ENCODE results near the gene UBTF. TPM values are rescaled to one million over a fixed set of nuclear protein-coding genes. Genes with fewer than 3 reads are reported as not detected.

Gene UBTF
- total RNA-seq, 4 donors from 2014 or later = 38.9 to 57.4 (median 51.0) TPM

DNA sequence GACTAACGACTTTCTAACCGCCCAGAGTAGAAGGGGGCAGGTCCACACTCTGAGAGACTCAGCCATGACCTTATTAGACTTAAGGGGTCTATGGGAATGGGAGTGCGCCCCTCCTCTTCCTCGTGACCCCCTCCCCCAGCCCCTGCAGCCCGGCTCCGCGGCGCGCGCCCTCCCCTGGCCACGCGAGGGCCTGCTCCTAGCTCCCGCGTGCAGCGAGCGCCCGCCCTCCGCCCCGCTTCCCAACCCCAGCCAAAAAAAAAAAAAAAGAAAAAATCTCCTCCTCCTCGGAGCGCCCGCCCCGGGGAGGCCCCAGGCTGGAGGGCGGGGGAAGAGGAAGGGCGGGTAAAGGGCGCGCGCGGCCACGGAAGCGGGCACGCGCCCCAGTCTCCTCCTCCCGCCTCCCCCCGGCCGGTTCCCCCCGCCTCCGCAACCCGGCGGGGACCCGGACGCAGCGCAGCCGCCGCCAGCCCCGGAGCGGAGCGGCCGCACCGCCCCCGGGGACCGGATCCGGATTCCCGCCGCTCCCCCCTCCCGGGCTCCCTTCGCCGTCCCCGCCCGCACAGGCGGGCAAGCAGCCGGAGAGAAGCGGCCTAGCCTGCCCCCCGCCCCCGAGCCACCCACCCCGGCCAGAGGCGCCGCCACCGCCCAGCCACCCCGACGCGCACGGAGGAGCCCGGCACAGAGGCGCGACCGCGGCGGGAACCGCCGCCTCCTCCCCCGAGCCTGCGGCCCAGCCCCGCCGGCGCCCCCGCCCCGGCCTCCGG lies 949 bp downstream of the UBTF start:
- intact Hi-C loops (cut with DNase I) = no loop called here
- peak; percentile 27 for DNase-seq
- Histone ChIP-seq H3K27me3 (no peaks in the 10 kb centered on the region), H3K4me1 (peaks cover 28 to 49% (median 28%) of the 10 kb centered on the region in 3 donors), H3K27ac (peak overlapping the region; percentile 97 to 100 (median 99)), H3K9me3 (no peaks in the 10 kb centered on the region), H3K36me3 (peaks cover 20 to 42% (median 27%) of the 10 kb centered on the region in 3 donors), H3K4me3 (peak overlapping the region; percentile 92 to 99 (median 99))
- WGBS, 2 donors = 0% methylated on average over 5 to 9 of the region's 89 CpGs
- TF ChIP-seq, protein P1, sequence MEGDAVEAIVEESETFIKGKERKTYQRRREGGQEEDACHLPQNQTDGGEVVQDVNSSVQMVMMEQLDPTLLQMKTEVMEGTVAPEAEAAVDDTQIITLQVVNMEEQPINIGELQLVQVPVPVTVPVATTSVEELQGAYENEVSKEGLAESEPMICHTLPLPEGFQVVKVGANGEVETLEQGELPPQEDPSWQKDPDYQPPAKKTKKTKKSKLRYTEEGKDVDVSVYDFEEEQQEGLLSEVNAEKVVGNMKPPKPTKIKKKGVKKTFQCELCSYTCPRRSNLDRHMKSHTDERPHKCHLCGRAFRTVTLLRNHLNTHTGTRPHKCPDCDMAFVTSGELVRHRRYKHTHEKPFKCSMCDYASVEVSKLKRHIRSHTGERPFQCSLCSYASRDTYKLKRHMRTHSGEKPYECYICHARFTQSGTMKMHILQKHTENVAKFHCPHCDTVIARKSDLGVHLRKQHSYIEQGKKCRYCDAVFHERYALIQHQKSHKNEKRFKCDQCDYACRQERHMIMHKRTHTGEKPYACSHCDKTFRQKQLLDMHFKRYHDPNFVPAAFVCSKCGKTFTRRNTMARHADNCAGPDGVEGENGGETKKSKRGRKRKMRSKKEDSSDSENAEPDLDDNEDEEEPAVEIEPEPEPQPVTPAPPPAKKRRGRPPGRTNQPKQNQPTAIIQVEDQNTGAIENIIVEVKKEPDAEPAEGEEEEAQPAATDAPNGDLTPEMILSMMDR (IDR thresholded peaks at IDR 0.05) = peak; percentile 29 to 65 (median 52)
- peak in 2 of 4 donors; percentile 36 to 77 for TF ChIP-seq POLR2A (IDR thresholded peaks at IDR 0.05)

DNA sequence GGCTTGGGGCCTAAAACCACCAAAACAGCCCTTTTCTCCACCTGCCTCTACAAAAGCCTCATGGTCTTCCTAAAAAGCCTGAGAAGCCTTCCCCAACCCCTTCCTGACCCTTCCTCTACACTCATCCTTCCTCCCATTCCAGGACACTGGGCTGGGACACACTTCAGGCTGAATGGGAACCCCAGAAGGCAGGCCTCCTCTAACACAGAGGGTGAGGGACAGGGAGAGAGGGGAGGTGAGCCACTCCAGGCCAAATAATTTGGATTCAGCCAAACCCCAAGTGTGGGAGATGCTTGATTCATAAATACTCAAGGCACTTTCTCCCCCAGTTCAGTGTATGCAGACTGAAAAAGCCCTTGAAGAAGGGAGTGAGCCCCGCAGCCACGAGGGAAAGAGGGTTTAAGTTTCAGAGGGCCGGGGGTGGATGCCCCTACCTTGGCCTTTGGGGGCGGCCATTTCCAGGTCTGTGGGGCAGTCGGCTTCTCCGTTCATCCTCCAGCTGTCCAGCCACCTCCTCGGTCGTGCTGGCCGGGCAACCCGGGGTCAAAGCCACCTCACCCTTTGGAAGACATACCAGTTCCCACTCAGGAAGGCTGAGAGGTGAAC lies 1.6 kb downstream of the UBTF start:
- H3K36me3 ChIP-seq = peaks cover 26 to 49% (median 27%) of the 10 kb centered on the region in 3 donors
- intact Hi-C loops (cut with DNase I) = no loop called here
- DNase-seq = no peak
- no peaks in the 10 kb centered on the region for H3K27me3 ChIP-seq
- TF ChIP-seq, protein P1 (IDR thresholded peaks at IDR 0.05) = no peak
- no peak for TF ChIP-seq POLR2A (IDR thresholded peaks at IDR 0.05)
- H3K9me3 ChIP-seq = no peaks in the 10 kb centered on the region
- WGBS, 2 donors = 0 to 3% methylated on average over 3 to 6 of the region's 10 CpGs
- peak overlapping the region; percentile 92 to 99 (median 99) for H3K4me3 ChIP-seq
- peaks cover 22 to 46% (median 26%) of the 10 kb centered on the region in 3 donors for H3K4me1 ChIP-seq
- H3K27ac ChIP-seq = peak overlapping the region; percentile 97 to 100 (median 99)

DNA sequence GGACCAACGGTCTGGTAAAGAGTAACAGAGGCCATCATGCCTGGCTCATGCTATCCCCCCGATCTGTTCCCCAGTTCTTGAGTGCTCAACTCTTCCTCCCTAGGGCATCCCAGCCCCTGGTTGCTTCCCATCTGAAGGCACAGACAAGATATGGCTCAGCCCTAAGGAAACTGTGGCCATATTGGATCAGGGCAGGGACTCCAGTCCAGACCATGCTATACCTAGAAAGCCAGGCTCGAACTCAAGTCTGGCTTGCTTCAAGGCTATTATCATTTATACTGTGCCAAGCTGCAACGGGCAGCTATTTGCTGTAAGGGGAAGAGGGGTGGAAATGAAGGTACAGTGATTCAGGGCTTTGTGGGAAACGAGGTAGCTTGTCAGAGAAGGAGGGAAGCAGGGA lies 2.8 kb downstream of the UBTF start:
- Histone ChIP-seq H3K9me3 (no peaks in the 10 kb centered on the region), H3K27ac (peak overlapping the region in 1 of 4 donors; percentile 100), H3K36me3 (peaks cover 27 to 61% (median 28%) of the 10 kb centered on the region in 3 donors), H3K4me1 (peaks cover 16 to 44% (median 18%) of the 10 kb centered on the region in 3 donors), H3K4me3 (no peak overlapping the region), H3K27me3 (no peaks in the 10 kb centered on the region)
- 53 to 60% methylated on average over 4 to 5 of the region's 5 CpGs for WGBS, 2 donors
- intact Hi-C loops (cut with DNase I) = no loop called here
- DNase-seq = no peak
- TF ChIP-seq POLR2A (IDR thresholded peaks at IDR 0.05) = no peak
- TF ChIP-seq, protein P1 (IDR thresholded peaks at IDR 0.05) = no peak

DNA sequence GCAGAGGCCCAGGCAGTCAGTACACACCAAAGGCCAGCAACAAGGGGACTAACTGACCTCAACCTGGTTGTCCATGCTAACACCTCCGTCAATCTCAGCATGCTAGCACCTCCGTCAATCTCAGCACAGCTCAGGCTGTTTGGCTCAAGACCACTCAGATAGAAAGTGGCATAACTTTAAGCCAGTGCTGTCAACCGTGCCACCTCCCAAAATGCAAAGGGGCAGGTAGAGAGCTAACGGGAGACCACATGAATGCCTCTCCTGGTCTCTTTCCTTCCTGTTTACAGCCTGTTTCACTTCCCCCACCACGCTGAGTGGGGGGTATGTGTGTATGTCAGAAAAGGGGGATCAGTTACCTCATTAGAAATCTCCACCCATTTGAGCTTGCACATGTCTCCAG lies 3.3 kb downstream of the UBTF start:
- intact Hi-C loops (cut with DNase I) = no loop called here
- Histone ChIP-seq H3K27ac (peak overlapping the region in 1 of 4 donors; percentile 100), H3K36me3 (peaks cover 27 to 66% (median 33%) of the 10 kb centered on the region in 3 donors), H3K9me3 (no peaks in the 10 kb centered on the region), H3K27me3 (no peaks in the 10 kb centered on the region), H3K4me3 (no peak overlapping the region), H3K4me1 (peaks cover 16 to 47% (median 20%) of the 10 kb centered on the region in 3 donors)
- 65 to 72% methylated on average over 5 of the region's 5 CpGs for WGBS, 2 donors
- no peak for TF ChIP-seq POLR2A (IDR thresholded peaks at IDR 0.05)
- TF ChIP-seq, protein P1 (IDR thresholded peaks at IDR 0.05) = no peak
- DNase-seq = no peak

DNA sequence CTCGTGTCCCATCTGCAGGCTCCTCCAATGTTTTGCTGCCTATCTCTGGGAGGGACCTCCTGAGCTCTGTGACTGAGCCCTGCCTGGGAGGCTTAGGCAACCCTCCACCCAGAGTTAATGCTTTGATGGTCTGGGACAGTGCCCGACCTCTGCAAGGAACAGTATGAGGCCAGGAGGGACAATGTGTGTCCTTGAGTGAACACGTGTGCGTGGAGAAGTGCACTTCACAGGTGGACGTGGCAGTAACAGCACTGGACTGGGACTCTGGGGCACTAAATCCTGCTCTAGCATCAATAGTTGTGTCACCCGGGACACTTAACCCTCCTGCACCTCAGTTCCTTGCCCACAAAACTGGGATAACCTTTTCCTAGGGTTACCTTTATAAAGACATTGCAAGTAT lies 4.6 kb downstream of the UBTF start:
- TF ChIP-seq, protein P1 (IDR thresholded peaks at IDR 0.05) = no peak
- TF ChIP-seq POLR2A (IDR thresholded peaks at IDR 0.05) = no peak
- Histone ChIP-seq H3K27ac (no peak overlapping the region), H3K4me3 (no peak overlapping the region), H3K36me3 (peaks cover 27 to 79% (median 39%) of the 10 kb centered on the region in 3 donors), H3K27me3 (no peaks in the 10 kb centered on the region), H3K9me3 (no peaks in the 10 kb centered on the region), H3K4me1 (peaks cover 26 to 59% (median 29%) of the 10 kb centered on the region in 3 donors)
- intact Hi-C loops (cut with DNase I) = loop anchor here (5.0 kb wide), 1 partner anchor 107 kb away; the partner anchor contains the start of gene SLC25A39
- no peak for DNase-seq
- 79 to 100% methylated on average over 2 to 4 of the region's 6 CpGs for WGBS, 2 donors
